CD4-positive, alpha-beta T cell treated with Interleukin-21 for 1 hour (primary cell): ENCODE measurements around the gene DUXA.
A peak's percentile ranks its signal among the peaks of the same experiment; 100 is the strongest.
"Not testable (repeated sequence)": the region's sequence is repeated elsewhere in the genome, so short reads cannot be mapped to it uniquely, and the experiment has no call there.

Experiments
- DNase-seq: peaks from one replicate; pipeline ENCODE4 v3.0.0-alpha.2; 2020

DUXA gene

GRCh38 chr19:57167385-57167784 lies at the start of gene DUXA:
DUXA (minus strand) TSS chr19:57167485; CDS start chr19:57167443, 42 bp downstream.
- no peak for DNase-seq

DNA sequence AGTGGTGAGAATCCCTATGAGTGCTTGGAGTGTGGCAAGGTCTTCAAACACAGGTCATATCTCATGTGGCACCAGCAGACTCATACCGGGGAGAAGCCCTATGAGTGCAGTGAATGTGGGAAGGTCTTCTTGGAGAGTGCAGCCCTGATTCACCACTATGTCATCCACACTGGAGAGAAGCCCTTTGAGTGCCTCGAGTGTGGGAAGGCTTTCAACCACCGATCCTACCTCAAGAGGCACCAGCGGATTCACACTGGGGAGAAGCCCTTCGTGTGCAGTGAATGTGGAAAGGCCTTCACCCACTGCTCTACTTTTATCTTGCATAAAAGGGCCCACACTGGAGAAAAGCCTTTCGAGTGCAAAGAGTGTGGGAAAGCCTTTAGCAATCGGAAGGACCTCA lies 44.8 kb upstream of the DUXA start:
- DNase-seq: no peak

- no peak for DNase-seq
These were observed 43.1 kb upstream of the DUXA start for GRCh38 chr19:57210381-57210780.

- no peak for DNase-seq
These were observed 34.9 kb upstream of the DUXA start for GRCh38 chr19:57202160-57202559.

DNA sequence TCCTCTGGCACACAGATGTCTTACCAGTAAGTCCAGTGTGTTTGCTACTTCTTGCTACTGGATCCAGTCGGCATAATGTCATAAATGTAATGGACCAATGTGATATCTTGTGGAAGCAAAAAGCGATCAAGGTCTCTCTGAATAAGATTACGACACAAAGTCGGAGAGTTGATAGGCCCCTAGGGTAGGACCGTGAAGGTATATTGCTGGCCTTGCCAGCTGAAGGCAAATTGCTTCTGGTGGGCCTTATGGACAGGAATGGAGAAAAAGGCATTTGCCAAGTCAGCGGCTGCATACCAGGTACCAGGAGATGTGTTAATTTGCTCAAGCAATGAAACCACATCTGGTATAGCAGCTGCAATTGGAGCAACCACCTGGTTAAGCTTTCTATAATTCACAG lies 30.6 kb upstream of the DUXA start:
- not testable (repeated sequence) for DNase-seq

- DNase-seq: no peak
These were observed 25.7 kb upstream of the DUXA start for GRCh38 chr19:57192993-57193392.

DNA sequence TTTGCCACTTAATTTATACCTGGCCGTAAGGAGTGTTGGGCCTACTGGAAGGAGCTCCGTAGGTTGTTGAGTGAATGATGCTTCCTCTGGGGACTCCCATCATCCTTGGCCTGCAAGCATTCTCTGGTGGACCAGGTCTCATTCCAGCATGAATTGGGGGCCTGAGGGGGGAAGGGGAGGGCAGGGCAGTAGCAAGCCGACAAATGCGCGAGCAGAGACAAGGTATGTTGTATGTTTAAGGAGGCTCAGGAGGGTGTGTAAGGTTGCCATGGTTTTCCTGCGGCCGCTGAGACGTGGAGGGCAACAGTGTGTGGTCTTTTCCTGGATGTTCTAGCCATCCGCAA lies 24.8 kb upstream of the DUXA start:
- DNase-seq: no peak

- DNase-seq: peak; percentile 89
These were observed 24.1 kb upstream of the DUXA start, which contains the start of gene ZNF264 for GRCh38 chr19:57191141-57192076. ZNF264 (plus strand) TSS chr19:57191500; CDS start chr19:57191914, 414 bp downstream.

GRCh38 chr19:57190301-57190700 lies 23.0 kb upstream of the DUXA start:
- DNase-seq: no peak

DNA sequence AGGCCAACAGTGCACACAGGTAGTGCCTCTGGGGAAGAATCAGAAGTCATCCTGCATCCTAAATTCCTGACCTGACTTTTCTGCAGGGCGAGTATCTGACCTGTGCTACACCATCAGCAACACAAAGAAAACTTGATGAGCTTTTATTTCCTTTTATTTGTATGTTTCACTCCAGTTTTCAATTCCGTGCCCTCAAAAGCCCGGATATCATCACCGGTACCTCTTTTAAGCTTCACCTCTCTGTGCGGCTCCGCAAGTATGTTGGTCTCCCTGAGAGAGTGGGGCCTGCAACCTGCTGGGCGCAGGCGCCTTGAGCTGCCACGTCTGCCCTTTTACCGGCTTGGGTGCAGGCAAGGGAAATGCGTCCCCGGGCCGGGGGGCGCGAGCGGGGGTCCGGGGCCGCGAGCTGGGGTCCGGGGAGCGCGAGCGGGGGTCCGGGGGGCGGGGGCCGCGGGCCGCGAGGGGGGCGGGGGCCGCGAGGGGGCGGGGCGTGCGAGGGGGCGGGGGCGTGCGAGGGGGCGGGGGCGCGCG lies 4.3 kb upstream of the DUXA start:
- DNase-seq: peak; percentile 51

GRCh38 chr19:57165846-57166245 lies 1.4 kb downstream of the DUXA start:
- DNase-seq: no peak

GRCh38 chr19:57161985-57162539 lies 5.2 kb downstream of the DUXA start:
- no peak for DNase-seq

- no peak for DNase-seq
These were observed 14.4 kb downstream of the DUXA start for GRCh38 chr19:57152921-57153320.

DNA sequence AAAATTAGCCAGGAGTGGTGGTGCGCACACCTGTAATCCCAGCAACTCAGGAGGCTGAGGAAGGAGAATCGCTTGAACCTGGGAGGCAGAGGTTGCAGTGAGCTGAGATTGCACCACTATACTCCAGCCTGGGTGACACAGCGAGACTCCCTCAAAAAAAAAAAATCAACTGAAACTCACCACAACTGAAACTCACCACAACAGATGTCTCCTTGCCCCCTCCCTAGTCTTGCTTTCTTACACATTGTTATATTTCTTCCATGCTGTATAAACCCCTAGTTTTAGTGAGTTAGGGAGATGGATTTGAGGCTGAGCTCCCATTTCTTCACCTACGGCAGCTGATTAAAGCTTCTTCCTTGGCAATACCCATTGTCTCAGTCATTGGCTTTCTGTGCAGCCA lies 25.6 kb downstream of the DUXA start:
- DNase-seq: no peak

- DNase-seq: no peak
These were observed 31.5 kb downstream of the DUXA start for GRCh38 chr19:57135797-57136196.

- DNase-seq: not testable (repeated sequence)
These were observed 39.9 kb downstream of the DUXA start for GRCh38 chr19:57127403-57127802.

DNA sequence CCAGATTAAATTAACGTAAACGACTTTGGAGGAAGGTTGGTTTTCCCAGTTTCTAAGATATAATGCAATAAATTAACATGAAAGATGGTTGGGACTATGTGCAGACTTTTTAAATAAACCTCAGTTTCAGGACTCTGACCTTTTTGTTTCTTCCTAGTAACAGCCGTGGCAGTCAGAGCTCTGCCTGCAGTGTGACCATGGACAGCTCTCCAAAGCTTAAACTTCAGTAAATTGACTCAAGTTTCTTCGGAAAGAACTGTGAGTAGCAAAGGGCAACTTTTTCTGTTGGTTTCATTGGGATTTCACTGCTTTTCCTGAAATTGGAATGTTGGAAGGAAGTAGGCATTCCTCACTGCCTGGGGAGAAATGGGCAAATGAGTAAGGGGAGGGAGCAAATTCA lies 43.4 kb downstream of the DUXA start:
- no peak for DNase-seq

- no peak for DNase-seq
These were observed 48.4 kb downstream of the DUXA start for GRCh38 chr19:57118848-57119247.

GRCh38 chr19:57113501-57113900 lies 53.8 kb downstream of the DUXA start:
- not testable (repeated sequence) for DNase-seq

GRCh38 chr19:57111329-57111644 lies 56.0 kb downstream of the DUXA start:
- no peak for DNase-seq

DNA sequence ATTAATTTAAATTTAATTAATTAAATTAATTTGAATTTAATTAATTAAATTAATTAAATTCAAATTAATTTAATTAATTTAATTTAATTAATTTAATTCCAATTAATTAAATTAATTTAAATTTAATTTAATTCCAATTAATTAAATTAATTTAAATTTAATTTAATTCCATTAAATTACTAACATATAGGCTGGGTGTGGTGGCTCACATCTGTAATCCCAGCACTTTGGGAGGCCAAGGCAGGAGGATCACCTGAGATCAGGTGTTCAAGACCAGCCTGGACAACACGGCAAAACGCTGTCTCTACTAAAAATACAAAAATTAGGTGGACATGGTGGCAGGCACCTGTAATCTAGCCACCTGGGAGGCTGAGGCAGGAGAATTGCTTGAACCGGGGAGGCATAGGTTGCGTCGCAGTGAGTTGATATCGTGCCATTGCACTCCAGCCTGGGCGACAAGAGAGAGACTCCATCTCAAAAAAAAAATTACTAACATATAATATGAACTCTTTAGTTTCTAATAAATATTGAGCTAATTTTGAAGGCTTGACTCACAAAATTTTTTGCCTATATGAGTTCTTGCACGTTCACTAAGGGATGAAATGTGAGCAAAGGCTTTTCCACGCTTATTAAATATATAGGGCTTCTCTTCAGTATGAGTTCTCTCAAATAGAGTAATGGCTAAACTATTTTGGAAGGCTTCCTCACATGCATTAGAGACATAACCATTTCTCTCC lies 56.5 kb downstream of the DUXA start:
- no peak for DNase-seq

DNA sequence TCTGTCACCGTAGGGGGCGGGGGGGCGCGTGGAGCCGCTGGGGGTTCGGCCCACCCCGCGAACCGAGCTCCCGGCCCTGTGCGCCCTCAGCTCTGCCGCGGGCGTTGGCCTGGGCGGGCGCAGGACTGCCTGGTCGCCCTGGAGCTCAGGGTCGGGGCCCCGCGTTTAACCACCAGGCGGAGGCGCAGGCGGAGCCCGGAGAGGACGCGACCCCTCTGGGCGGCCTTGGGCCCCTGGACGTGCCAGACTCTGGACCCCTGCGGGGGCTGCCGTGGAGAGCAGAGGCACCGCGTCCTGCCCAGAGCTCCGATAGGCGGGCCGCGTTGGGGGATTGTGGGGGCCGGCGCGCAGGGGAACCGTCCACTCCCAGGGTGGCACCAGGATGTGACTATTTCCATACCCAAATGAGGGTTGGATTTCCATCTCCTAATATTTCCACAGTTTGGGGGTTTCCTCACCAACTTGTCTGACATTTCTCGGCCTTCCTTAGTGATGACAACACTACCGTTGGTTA lies 60.5 kb downstream of the DUXA start:
- DNase-seq: no peak

DNA sequence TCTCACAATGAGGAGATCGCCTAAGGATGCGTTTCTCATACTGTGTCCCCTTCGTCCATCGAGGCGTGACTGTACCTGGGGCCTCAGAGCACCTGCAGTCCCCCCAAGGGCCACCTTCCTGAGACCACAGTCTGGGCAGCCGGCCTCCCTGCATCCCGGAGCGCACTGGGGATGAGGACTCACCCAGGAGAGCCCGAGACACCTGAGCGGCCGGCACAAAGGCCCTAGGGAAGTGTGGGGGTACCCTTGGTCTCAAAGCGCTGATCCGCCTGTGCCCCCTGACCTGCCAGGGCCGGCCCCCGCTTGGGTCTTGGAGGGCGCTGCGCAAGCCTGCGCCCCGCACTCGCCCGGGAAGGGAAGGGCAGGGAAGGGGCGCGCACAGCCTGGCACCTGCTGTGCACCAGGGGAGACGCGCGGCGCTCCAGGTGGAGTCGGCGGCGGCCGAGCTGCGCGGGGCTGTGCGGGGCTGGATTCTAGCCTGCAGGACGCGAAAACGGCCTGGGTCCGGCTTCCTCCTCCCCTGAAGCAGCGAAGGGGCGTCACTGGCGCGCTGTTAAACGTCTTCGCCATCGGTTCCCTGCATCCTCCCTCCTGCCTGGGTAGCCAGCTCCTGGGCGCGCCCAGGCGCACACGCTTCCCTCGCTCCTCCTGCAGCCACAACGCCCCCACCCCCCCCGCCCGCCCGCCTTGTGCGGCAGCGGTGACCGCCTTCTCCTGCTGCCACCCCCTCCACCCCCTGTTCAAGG lies 61.1 kb downstream of the DUXA start:
- DNase-seq: no peak
